HG02571 (cell line): Measurements from ENCODE around the gene TLE2.
A peak's percentile ranks its signal among the peaks of the same experiment; 100 is the strongest.
"Not testable (repeated sequence)": the region's sequence is repeated elsewhere in the genome, so short reads cannot be mapped to it uniquely, and the experiment has no call there.

Experiments used
- ATAC-seq: cut with Tn5 transposase; IDR thresholded peaks from one replicate; pipeline ENCODE4 v1.9.1; 2021; ENCODE audit warnings: mild to moderate bottlenecking, moderate library complexity; ENCODE audit not compliant: unreplicated experiment

The TLE2 gene

GRCh38 chr19:2987797-2988196 lies 41.3 kb downstream of the TLE2 start:
- ATAC-seq, result no peak

DNA sequence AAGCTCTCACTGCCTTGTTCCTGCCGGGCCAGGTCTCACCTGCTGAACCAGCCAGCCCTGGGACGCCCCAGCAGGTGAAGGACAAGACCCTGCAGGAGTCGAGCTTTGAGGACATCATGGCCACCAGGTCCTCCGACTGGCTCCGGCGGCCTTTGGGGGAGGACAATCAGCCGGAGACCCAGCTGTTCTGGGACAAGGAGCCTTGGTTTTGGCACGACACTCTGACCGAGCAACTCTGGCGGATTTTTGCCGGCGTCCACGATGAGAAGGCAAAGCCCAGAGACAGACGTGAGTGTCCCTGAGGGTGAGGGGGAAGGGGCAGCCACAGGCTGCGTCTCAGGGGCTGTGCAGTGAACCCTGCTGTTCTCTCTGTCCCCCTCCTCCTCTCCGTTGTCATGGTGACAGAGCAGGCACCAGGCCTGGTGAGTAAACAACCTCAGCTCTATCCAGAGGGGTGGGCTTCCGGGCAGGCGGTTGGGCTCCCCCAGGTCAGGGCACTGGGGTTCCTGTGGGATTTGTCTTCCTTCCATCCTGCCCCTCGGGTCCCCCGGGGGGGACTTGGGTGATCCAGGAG lies 42.0 kb downstream of the TLE2 start:
- no peak for ATAC-seq

DNA sequence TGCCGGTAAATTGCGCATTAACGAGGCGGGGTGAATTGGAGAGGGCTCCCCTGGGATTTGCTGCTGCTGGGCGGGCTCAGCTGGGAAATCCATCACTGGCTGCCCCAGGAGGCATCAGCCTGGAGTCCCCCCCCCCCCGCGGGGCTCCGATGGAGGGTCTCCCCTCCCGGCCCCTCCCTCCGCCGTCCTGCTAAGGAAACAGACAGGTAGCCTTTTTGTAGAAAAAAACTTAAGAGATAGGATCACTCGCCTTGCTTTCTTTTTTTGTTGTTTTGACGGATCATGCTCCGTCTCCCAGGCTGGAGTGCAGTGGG lies 44.9 kb downstream of the TLE2 start:
- no peak for ATAC-seq

DNA sequence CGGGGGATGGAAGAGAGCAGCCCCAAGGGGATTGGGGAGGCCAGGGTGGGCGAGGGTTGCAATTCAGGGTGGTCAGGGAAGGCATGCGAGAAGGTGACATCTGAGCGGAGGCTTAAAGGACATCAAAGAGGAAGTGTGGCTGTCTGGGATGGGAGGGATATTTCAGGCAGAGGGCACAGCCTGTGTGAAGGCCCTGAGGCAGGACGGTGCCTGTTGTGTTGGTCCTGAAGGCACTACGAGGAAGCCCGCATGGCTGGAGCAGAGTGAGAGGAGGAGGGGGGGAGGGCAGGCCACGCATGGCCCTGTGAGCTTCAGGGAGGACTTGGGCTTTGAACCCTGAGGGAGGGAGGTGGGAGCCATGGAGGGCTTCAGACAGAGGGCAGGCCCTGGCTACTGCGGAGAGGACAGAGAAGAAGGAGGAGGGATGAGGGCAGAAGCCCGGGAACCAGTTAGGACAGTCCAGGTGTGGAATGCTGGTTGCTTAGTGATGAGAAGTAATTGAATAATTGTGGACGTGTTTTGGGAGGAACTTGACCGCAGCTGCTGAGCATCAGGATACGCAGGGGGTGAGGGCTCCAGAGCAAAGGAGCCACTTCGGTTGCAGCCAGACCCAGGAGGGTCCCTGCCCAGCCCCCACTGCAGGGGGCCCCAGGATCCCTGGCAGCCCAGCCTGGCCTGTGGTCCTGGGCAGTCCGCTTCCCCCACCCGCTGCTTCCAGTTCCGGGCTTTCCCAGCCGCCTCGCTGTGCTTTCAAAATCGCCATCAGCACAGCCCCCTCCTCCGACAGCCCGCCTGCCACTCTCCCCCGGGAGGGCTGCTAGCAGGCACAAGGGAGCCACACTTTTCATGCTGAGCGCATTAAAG lies 45.5 kb downstream of the TLE2 start:
- ATAC-seq, result no peak

DNA sequence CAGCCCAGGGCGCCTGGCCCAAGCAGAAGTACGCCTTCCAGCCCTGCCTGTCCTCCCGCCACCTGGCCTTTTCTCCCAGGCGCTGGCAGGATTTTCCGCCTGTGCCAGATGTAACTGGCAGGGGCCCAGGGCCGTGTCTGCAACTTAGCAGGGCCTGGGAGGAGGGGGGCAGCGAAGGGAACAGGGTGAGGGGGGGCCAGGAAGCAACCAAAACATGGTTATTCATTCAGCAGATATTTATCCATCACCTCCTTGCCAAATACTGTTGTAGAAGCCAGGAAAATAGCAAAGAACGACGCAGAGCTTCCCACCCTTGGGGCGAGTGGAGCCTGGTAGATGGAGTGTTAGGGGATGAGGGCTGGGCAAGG lies 46.1 kb downstream of the TLE2 start:
- ATAC-seq, result no peak

DNA sequence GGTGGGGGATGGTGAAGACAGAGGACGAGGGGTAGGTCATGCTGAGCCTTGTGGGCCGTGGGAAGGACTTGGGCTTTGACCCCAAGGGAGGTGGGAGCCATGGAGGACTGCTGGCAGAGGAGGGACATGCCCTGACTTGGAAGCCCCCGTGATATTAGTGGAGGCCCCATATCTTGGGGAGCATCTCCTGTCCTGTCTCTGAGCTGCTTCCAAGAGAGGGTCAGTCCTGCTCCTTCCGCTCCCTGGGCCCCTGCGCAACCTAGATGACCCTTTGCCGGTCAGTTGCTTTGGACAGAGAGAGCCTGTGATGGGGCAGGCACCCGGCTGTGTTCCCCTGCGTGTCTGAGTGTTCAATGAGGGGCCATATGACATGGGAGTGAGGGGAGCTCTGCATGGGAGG lies 46.5 kb downstream of the TLE2 start:
- no peak for ATAC-seq

GRCh38 chr19:2981898-2982297 lies 47.2 kb downstream of the TLE2 start:
- ATAC-seq, result no peak

DNA sequence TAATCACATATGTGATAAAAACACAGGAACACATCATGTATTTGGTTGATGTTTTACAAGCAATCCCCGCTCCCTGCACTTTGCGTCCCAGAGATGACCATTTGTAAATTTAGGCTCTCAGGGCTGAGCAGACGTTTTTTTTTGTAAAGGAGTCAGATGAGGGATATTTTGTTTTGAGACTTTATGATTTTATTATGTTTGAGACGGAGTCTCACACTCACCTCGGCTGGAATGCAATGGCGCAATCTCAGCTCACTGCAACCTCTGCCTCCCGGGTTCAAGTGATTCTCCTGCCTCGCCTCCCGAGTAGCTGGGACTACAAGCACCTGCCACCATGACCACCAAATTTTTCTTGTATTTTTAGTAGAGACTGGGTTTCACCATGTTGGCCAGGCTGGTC lies 50.3 kb downstream of the TLE2 start:
- no peak for ATAC-seq

GRCh38 chr19:2978166-2978767 lies 50.8 kb downstream of the TLE2 start:
- no peak for ATAC-seq

DNA sequence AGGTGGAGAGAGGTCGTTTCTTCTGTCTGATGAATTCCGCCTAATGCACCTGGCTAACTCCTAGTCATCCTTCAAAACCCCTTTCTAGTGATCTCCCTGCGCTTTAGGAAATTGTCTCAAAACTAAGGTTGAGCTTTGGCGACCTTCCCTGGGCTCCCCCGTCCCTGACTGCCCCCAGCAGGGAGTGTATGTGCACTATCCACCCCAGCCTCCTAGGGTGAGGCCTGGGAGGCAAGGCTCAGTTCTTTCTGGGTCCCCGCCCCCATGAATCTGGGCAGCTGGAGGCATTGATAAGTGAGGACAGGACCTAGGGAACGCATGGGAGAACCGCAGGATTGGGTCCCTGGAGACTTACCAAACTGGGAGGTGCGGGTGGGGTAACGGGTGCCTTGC lies 51.3 kb downstream of the TLE2 start:
- ATAC-seq, result no peak

DNA sequence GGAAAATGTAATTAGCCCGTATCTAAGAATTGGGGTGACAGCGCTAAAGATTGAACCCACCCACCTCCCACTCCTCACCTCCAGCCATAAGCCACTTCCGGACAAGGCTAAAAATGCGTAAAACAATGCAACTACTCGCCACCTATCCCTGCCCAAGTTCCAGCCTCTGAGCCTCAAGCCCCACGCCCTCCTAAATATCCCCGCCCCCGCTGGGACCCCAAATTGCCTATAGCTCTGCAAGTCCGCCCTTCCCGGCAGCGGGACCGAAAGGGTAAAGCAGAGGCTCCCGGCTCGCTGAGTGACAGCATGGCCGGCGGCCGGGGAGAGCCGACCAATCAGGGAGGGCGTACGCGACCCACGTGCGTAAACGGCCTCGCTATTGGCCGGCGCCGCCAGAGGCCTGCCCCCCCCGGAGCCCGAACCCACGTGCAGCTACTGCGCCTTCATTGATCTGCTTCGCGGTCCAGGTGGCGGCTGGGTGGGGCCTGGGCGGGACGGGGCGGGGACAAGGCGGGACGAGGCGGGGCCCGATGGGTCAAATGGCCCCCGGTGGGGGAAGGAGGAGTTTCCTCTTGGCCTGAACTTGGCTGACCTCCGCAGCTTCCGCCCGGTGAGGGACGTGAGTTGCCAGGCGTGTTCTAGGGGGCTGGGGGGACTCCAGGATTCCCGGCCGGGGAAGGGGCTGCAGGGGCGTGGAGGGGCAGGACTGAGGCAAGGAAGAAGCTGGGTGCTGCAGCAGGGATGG lies 51.9 kb downstream of the TLE2 start, which contains the start of gene TLE6:
TSS of gene TLE6 (plus strand) at position 564 of the 745 bp plus-strand sequence. CDS start 670 bp downstream, outside the sequence.
- ATAC-seq, result peak; percentile 94

GRCh38 chr19:2976609-2977000 lies 52.5 kb downstream of the TLE2 start:
- ATAC-seq, result no peak

- no peak for ATAC-seq
Observed at GRCh38 chr19:2974342-2975041, 54.6 kb downstream of the TLE2 start.

DNA sequence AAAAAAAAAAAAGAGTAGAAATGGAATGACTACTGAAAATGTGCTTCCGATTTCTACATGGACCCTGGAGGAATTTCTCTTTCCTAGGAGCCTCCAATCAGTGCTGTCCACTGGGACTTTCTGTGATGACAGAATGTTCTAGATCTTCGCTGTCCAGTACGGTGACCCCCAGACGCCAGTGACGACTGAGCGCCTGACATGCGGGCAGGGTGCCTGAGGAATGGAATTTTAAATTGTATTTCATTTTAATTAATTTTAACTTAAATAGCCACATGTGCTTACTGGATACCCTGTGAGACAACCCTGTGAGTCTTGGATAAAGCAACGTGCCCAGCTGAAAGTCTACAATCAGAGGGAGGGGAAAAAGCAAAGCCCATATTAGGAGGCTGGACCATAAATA lies 55.9 kb downstream of the TLE2 start:
- ATAC-seq, result no peak

- ATAC-seq, result no peak
Observed at GRCh38 chr19:2970201-2970835, 58.8 kb downstream of the TLE2 start.

DNA sequence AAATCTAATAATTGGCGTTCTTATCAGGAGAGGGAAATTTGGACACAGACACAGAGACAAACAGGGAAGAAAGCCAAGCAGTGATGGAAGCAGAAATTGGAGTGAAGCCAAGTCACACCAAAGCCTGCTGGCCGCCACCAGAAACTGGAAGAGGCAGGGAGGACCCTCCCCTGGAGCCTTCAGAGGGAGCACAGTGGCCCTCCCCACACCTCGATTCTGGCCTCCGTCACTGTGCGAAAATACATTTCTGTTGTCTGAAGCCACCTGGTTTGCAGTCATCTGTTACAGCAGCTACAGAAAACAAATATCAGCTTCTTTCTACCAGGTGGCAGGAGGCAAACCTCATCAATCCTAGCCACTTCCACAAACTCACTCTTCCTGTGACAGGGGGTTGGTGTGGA lies 60.0 kb downstream of the TLE2 start:
- ATAC-seq, result no peak

DNA sequence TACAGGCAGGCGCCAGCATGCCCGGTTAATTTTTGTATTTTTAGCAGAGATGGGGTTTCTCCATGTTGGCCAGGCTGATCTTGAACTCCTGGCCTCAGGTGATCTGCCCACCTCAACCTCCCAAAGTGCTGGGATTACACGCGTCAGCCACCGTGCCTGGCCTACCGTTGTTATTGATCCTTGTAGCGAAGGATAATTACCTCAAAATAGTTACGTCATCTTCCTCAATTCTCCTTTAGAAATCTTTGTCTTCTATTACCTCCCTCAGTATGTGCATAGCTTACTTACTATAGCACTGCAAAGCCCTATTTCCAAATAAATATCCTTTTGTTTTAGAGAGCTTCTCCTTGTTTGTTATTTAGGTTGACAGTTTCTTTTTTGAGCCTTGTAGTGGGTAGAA lies 61.1 kb downstream of the TLE2 start:
- no peak for ATAC-seq

DNA sequence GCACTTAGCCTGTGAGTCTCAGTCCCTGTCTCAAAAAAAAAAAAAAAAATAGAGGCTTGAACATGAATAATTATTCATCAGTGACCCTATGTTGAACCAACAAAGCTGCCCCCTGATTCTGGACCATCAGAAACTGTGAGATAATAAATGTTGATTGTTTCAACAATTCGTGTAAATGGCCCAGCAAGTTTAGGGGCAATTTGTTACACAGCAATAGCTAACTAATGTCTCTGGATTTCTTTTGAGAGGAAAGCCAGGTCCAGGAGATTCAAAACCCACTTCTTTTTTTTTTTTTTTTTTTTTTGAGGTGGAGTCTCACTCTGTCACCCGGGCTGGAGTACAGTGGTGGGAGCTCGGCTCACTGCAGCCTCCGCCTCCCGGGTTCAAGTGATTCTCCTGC lies 64.2 kb downstream of the TLE2 start:
- ATAC-seq, result no peak

GRCh38 chr19:2963631-2964030 lies 65.4 kb downstream of the TLE2 start:
- ATAC-seq, result not testable (repeated sequence)

DNA sequence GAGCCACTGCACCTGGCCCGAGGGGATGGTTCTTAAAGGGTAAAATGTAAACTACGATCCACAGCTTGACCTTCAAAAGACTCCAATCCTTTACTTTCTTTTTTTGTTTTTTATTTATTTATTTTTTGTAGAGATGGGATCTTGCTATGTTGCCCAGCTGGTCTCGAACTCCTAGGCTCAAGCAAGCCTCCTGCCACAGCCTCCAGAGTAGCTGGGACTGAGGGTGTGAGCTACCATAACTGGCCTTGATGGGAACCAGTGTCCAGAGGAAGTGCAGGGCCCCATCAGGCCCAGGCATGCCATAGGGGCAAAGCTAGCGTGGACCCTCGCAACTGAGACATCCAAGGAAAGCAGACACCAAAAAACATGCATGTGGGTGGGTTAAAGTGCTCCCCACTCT lies 66.0 kb downstream of the TLE2 start:
- ATAC-seq, result no peak
